Suppressor macrophage (primary cell): ENCODE data around the gene FOXP4.

Experiments
- DNase-seq, 4 experiments: peaks; one replicate each; pipeline ENCODE4 v3.0.0-alpha.2; 2020 to 2022

FOXP4 gene

DNA sequence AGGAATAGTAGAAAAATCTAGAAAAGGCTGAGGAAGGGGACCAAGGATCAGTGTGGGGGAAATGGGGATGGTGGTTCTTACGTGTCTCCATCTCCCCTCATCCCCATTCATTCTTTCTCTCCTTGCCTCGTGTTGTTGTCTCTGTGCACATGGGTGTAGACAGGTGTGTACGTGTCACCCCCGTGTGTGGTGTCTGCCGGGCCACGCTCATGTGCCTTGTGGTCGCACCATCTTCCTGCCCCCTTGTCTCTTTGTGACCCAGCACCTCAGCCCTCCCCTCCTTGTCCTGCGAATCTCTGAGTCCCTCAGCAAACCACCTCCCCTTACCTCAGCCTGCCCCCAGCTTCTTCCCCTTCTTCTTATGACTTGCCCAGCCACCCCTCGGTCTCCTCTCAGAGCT lies 39.4 kb downstream of the FOXP4 start:
- no peak for DNase-seq

GRCh38 chr6:41586252-41587007 lies 40.2 kb downstream of the FOXP4 start:
- DNase-seq, result no peak

DNA sequence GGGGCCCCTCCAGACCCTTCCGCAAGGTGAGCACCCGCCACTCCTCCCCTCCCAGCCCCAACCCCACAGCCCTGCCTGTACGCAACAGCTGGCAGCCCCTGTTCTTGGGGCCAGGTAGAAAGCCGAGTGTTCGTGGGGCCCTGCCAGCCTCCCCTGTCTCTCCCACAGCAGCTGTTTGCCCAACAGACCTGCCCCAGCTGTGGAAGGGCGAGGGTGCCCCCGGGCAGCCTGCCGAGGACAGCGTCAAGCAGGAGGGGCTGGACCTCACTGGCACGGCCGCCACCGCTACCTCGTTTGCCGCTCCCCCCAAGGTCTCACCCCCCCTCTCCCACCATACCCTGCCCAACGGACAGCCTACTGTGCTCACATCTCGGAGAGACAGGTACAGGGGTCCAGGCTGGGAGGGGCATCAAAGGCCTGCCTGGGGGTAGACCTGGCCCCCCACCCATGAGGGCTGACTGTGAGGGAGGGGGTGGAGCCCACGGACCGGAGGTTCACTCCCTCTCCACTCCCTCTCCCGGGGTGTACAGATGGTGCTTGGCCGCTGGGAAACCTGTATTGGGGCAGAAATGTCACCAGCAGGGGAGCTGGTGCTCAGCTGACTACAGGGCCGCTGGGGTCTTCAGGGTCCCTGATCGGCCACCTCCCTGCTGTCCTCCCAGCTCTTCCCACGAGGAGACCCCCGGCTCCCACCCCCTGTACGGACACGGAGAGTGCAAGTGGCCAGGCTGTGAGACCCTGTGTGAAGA lies 41.1 kb downstream of the FOXP4 start:
- no peak for DNase-seq

DNA sequence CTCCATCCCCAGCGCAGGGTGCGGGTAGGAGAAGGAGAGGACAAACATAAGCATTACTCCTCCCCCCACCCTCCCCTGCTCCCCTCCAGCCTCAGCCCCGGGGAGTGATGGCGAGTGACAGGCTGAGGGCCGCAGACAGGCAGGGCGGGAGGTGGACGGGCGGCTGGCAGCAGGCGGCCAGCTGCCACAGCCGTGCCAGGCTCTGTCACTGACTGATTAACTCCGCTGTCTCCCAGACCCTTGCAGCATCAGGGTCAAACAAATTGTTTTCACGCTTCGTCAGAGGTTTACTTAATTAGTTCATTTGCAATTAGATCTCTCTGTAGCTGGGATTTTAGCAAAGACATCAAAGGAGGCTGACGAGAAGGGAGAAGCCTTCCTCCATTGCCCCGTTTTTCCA lies 41.9 kb downstream of the FOXP4 start:
- no peak for DNase-seq

DNA sequence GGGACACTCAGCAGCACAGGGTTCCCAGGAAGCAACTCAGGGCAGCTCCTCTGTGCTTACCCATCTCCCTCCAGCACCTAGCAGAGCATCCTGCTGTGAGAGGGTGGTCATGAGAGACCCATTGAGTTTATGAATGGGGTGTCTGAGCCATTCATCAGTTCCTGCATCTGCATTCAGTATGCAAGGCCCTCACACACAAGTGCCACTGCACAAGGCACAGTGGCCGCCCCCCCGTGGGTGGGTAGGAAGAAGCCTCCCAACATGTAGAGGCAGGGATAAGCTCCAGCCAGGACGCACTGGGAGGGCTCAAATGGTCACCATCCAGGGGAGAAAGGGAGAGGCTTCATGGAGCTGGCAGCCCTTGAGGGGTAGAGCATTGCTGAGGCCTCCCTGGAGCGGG lies 43.0 kb downstream of the FOXP4 start:
- no peak for DNase-seq

DNA sequence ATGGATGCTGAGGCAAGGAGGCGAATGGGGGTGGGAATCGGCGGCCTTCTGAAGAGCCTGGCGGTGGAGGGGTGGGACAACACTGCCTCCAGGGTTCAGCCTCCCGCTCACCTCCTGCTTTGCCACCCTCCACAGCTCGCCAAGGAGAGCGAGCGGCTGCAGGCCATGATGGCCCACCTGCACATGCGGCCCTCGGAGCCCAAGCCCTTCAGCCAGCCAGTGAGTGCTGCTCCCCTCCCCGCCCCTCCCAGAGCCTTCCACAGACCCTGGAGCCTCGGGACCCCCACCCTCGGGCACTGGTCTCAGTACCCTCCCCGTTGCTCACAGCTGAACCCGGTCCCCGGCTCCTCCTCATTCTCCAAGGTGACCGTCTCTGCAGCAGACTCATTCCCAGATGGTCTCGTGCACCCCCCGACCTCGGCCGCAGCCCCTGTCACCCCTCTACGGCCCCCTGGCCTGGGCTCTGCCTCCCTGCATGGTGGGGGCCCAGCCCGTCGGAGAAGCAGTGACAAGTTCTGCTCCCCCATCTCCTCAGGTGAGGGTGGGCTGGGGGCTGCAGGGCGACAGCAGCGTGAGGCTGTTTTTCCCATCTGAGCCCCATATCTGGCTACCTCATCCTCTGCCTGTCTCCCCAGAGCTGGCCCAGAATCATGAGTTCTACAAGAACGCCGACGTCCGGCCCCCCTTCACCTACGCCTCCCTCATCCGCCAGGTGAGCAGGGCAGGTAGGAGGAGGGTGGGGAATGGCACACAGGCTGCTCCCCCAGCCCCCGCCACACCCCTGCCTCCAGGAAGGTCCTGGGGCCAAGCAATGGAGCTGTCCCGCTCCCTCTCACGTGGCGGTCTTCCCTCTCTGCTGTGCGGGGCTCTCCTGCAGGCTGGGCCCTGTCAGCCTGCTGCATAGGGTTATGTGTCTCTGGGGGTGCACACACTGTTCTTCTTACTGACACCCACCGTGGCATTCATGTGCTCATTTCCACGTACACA lies 43.7 kb downstream of the FOXP4 start:
- DNase-seq, result no peak

DNA sequence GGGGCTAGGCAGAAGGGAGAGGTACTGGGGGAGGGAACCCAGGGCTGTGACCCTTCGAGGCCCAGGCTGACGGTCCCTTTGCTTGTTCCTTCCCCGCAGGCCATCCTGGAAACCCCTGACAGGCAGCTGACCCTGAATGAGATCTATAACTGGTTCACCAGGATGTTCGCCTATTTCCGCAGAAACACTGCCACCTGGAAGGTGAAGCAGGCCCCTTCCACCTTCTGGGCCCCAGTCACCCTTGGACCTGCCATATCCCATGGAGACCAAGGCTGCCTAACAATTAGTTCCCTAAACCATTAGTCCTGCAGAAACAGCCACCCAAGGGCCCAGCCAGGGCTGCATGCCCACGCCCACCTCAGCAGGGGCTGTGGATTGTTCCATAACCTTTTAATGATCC lies 44.9 kb downstream of the FOXP4 start:
- DNase-seq, result no peak

GRCh38 chr6:41591859-41592502 lies 45.8 kb downstream of the FOXP4 start:
- DNase-seq, result peak; percentile 66 to 86 (median 77)

DNA sequence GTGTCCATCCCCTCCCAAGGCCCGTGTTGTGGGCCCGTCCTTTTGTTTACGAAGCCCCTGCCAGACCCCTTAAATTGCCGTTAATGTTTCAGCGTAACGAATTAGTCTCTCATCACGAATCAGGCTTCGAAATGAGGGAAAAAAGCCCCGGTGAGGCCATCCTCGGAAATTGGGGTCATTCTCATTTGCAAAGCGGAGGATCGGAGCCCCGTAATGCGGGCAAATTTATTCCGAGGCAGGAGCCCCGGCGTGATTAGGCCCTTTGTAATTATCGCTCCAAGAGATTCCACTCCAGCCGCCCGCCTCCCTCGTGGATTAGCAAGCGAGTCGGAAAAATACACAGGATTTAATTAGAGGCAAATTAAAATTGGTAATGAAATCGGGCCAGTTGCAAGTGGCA lies 47.2 kb downstream of the FOXP4 start:
- no peak for DNase-seq

- no peak for DNase-seq
These were observed 47.7 kb downstream of the FOXP4 start for GRCh38 chr6:41593839-41594238.

- no peak for DNase-seq
These were observed 48.1 kb downstream of the FOXP4 start for GRCh38 chr6:41594326-41594725.

DNA sequence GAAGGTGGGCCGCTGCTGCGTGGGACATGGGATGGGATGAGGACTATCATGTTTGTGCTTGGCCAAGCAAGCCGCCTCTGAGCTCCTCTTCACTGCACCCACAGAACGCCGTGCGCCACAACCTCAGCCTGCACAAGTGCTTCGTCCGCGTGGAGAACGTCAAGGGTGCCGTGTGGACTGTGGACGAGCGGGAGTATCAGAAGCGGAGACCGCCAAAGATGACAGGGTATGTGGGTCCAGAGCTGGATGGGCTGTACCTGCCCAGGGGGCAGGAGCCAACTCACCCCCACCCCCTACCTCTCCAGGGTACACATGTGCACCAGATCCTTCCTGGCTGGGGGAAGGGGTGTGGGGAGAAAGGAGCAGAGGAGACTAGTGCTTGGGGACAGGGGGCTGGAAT lies 48.6 kb downstream of the FOXP4 start:
- no peak for DNase-seq

DNA sequence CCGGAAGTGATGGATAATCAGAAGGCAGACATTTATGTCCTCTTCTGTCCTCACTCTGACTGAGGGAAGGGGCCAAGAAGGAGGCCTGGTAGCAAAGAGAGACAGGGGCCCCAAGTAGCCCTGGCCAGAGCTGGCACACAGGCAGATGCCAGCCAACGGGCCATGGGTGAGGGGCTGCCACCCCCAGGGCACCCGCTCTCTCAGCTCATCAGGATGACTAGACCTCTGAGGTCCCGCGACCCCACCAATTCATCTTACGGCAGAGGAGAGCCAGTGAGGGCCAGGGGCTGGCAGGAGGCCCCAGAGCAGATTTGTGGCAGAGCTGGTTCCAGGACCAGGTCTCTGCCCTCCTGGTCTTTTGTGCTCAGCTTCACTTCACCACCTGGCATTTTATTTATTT lies 49.0 kb downstream of the FOXP4 start:
- no peak for DNase-seq

DNA sequence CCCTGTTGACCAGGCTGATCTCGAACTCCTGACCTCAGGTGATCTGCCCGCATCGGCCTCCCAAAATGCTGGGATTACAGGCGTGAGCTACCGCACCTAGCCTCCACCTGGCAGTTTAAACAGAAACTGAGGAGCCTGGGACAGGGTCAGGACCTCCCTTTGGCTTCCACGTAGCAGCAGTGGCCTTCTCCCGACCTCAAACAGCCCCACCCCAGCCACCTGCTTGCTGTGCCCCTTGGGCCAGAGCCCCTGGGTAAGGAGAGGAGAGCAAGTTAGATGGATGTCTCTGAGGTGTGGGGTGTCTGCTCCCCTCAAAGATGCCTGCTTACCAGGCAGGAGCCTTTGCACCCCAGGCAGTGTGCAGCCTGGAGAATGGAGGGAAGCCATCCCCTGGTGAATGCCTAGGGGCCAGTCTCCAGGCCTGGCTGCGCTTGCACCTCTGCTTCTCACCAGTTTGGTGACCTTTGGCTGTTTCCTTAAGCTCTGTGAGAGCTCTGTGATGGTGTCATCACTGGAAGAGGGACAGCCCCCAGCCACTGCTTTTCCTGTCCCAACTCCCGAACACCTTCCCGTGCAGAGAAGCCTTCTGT lies 50.0 kb downstream of the FOXP4 start:
- no peak for DNase-seq

GRCh38 chr6:41596807-41597206 lies 50.6 kb downstream of the FOXP4 start:
- no peak for DNase-seq

- DNase-seq, result no peak
These were observed 51.2 kb downstream of the FOXP4 start for GRCh38 chr6:41597246-41598000.

GRCh38 chr6:41598670-41599014 lies 52.5 kb downstream of the FOXP4 start:
- no peak for DNase-seq

DNA sequence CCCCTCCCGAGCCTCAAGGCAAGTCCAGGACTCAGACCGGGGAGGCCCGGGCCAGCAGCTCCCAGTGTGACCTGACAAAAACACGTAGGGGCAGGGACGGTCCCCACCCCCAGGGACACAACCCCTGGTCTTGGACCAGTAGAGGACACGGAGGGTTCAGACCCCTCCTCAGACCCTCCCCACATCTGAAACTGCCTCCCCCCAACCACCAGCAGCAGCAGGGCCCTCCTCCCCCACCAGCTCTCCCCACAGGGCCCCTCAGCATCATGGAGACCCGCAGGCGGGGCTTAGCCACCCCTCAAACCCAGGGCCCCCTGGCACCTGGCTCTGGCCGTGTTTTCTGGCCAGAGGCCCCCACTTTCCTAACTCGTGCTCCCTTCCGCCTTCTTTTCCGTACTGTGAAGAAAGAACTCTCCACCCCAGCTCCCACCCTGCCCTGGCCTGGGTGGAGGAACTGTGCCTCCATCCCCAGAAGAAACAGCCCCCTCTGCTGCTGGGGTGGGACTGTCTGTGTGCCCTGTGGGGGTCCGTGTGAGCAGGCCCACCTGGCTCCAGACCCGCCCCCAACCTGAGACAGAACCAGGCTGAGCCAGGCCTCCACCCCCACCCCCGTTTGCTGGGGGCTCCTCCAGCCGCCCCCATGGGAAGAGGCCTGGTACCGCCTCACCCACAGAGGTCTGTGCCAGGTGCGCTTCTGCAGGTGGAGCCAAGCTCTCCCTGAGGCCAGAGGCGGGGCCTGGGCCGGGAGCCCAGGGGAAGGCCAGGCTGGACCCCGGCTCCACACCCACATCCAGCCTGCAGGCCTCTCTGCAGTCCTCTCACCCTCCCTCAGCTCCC lies 53.1 kb downstream of the FOXP4 start:
- no peak for DNase-seq

- DNase-seq, result no peak
These were observed 53.8 kb downstream of the FOXP4 start for GRCh38 chr6:41599852-41600445.
